Right atrium auricular region (tissue), 2 donors: ENCODE results near the gene SAMMSON. TPM values are rescaled to one million over a fixed set of nuclear protein-coding genes. Genes with fewer than 3 reads are reported as not detected.

Experiments
- DNase-seq: peaks from one replicate; pipeline ENCODE4 v3.0.0-alpha.2; 2019; ENCODE audit warnings: low spot score
- H3K27ac ChIP-seq, 2 donors: fragments of 200-600 bp; sonication (generic); 1 replicate in 1 of 2; 2 replicates in 1 of 2; pipeline ENCODE4 v1.5.1; 2016 to 2019
- H3K27me3 ChIP-seq, 2 donors: fragments of 200-600 bp; sonication (generic); one replicate each; pipeline versions ENCODE4 v1.5.1 to v1.6.0; 2017 to 2019
- H3K36me3 ChIP-seq: fragments of 200-600 bp; sonication (generic); one replicate; pipeline ENCODE4 v1.5.1; 2016
- H3K4me1 ChIP-seq, 2 donors: fragments of 200-600 bp; sonication (generic); one replicate each; pipeline versions ENCODE4 v1.5.1 to v1.6.0; 2017 to 2019
- H3K4me3 ChIP-seq, 2 donors: fragments of 200-600 bp; sonication (generic); 1 replicate in 1 of 2; 2 replicates in 1 of 2; pipeline ENCODE4 v1.5.1; 2017 to 2019; ENCODE audit warnings: mild to moderate bottlenecking in 1 of 2, moderate library complexity in 1 of 2
- H3K9me3 ChIP-seq, 2 donors: fragments of 200-600 bp; sonication (generic); one replicate each; pipeline ENCODE4 v1.5.1; 2019
- total RNA-seq, 2 donors: library from RNA; depleted of rRNA; stranded (reverse); fragments of >200 nt; gene quantifications; one replicate each; pipeline ENCODE4 v1.1.0, GENCODE V29; 2016
- TF ChIP-seq, protein P1 (sequence below), 2 donors: fragments of 200-600 bp; sonication (generic); IDR thresholded peaks; one replicate each; pipeline ENCODE4 v1.5.1; 2019; ENCODE audit warnings: antibody characterized with exemption in 2 of 2

SAMMSON gene
- total RNA-seq, 2 donors from 2014 or later: not detected

DNA sequence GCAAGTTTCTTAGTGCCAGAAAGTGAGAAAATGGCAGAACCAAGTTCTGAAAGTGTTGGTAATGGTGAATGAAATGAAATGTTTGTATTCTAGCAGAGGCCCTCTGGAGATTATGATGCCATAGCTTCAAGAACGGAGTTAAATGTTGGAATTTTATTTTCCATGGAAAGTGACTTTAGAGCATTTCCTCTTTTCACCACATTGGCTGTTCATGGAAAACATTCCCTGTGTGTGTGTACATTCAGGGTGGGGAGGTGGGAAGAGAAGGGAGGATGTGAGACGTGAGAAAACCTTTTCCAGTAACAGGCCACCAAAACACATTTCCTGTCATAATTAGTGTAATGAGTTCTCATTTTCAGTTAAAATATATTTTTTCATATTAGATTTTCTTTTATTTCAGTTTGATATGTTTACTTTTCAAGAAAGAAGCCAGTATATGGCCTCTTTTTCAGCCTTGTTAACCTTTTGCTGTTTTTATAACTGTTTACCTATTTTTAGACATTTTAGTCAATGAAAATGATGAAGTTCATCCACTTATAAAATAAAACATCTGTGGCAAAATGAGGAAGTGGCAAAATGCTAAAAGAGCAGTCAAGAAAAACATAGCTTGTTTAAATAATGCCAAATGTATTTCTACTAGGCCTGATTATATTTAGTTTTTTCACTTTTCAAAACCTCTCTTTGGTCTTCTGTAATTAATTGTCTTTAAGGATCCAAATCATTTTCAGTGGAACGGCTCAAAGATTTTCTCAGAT is 21.6 kb downstream of the SAMMSON start:
- DNase-seq: no peak
- Histone ChIP-seq H3K27me3 (no peaks in the 10 kb centered on the region), H3K27ac (no peak overlapping the region), H3K9me3 (no peaks in the 10 kb centered on the region), H3K4me3 (no peak overlapping the region), H3K36me3 (no peaks in the 10 kb centered on the region), H3K4me1 (no peaks in the 10 kb centered on the region)
- TF ChIP-seq, protein P1, sequence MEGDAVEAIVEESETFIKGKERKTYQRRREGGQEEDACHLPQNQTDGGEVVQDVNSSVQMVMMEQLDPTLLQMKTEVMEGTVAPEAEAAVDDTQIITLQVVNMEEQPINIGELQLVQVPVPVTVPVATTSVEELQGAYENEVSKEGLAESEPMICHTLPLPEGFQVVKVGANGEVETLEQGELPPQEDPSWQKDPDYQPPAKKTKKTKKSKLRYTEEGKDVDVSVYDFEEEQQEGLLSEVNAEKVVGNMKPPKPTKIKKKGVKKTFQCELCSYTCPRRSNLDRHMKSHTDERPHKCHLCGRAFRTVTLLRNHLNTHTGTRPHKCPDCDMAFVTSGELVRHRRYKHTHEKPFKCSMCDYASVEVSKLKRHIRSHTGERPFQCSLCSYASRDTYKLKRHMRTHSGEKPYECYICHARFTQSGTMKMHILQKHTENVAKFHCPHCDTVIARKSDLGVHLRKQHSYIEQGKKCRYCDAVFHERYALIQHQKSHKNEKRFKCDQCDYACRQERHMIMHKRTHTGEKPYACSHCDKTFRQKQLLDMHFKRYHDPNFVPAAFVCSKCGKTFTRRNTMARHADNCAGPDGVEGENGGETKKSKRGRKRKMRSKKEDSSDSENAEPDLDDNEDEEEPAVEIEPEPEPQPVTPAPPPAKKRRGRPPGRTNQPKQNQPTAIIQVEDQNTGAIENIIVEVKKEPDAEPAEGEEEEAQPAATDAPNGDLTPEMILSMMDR (IDR thresholded peaks at IDR 0.05): no peak

DNA sequence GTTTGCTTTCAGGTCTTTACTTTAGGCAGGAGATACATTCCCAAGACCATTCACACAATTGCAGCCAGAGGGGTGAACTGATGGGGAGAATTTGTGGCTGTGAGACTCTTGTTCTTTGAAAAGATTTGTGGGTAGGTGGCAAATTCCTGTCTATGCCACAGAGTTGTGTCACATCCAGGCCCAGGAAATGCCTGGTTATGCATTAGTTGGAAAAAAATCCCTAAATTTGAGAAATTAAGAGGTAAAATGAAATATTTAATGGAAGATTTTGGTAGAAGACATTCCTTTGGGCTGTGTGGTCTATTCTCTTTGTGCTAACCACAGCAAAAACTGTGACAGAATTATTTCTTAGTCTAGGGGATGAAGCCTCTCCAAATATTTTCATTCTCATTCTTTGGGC is 28.8 kb downstream of the SAMMSON start:
- H3K4me3 ChIP-seq: no peak overlapping the region
- TF ChIP-seq, protein P1 (IDR thresholded peaks at IDR 0.05): no peak
- DNase-seq: no peak
- H3K27ac ChIP-seq: no peak overlapping the region
- no peaks in the 10 kb centered on the region for H3K4me1 ChIP-seq
- H3K9me3 ChIP-seq: no peaks in the 10 kb centered on the region
- no peaks in the 10 kb centered on the region for H3K27me3 ChIP-seq
- H3K36me3 ChIP-seq: no peaks in the 10 kb centered on the region

GRCh38 chr3:70038693-70039092 is 39.2 kb downstream of the SAMMSON start:
- Histone ChIP-seq H3K9me3 (no peaks in the 10 kb centered on the region), H3K4me1 (no peaks in the 10 kb centered on the region), H3K4me3 (no peak overlapping the region), H3K36me3 (no peaks in the 10 kb centered on the region), H3K27ac (no peak overlapping the region), H3K27me3 (no peaks in the 10 kb centered on the region)
- TF ChIP-seq, protein P1 (IDR thresholded peaks at IDR 0.05): no peak
- DNase-seq: no peak

GRCh38 chr3:70040386-70040785 is 40.9 kb downstream of the SAMMSON start:
- Histone ChIP-seq H3K27me3 (no peaks in the 10 kb centered on the region), H3K4me1 (no peaks in the 10 kb centered on the region), H3K4me3 (no peak overlapping the region), H3K36me3 (no peaks in the 10 kb centered on the region), H3K27ac (no peak overlapping the region), H3K9me3 (no peaks in the 10 kb centered on the region)
- DNase-seq: no peak
- TF ChIP-seq, protein P1 (IDR thresholded peaks at IDR 0.05): no peak

DNA sequence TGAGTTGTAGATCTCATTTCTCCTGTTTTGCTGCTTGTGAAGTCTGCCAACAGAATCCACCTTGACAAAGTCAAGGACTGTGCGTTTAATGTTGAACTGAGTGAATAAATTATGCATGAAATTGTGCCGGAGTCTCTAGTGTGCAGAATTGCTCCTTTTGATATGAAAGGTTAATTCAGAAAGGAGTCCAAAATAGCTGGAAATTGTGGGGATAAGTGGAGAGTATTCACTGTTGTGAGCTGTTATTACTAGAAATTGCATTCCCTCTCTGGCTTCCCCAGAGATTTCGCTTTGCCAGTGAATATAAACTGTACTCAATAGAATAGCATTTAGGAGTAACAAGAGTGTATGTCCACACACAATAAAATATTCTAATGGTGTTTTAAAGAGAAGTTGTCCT is 43.1 kb downstream of the SAMMSON start:
- H3K4me1 ChIP-seq: no peaks in the 10 kb centered on the region
- TF ChIP-seq, protein P1 (IDR thresholded peaks at IDR 0.05): no peak
- H3K27ac ChIP-seq: no peak overlapping the region
- DNase-seq: no peak
- no peak overlapping the region for H3K4me3 ChIP-seq
- no peaks in the 10 kb centered on the region for H3K9me3 ChIP-seq
- H3K36me3 ChIP-seq: no peaks in the 10 kb centered on the region
- no peaks in the 10 kb centered on the region for H3K27me3 ChIP-seq

GRCh38 chr3:70049761-70050160 is 50.2 kb downstream of the SAMMSON start:
- no peak for DNase-seq
- no peaks in the 10 kb centered on the region for H3K36me3 ChIP-seq
- H3K27me3 ChIP-seq: no peaks in the 10 kb centered on the region
- TF ChIP-seq, protein P1 (IDR thresholded peaks at IDR 0.05): no peak
- H3K4me3 ChIP-seq: no peak overlapping the region
- H3K27ac ChIP-seq: no peak overlapping the region
- H3K9me3 ChIP-seq: no peaks in the 10 kb centered on the region
- H3K4me1 ChIP-seq: no peaks in the 10 kb centered on the region
